Endothelial cell of umbilical vein (primary cell): ENCODE data around the gene ST6GALNAC2. TPM values are rescaled to one million over a fixed set of nuclear protein-coding genes. Genes with fewer than 3 reads are reported as not detected.

Experiments used
- BruUV-seq: library from RNA; stranded (reverse); fragments of 400-500 nt; replicated peaks from 2 replicates; lab custom pipeline; 2021; lab: Mats Ljungman, UMichigan
- CTCF ChIA-PET: fragments of 300-600, 350-600 bp; sonication (Branson Sonifier 250); formaldehyde crosslinking; loops from one replicate; lab custom pipeline; 2021; ENCODE audit warnings: antibody characterized with exemption, inconsistent platforms; lab: Charles Lee
- POLR2A ChIA-PET: fragments of 300-600, 350-600 bp; sonication (Branson Sonifier 250); formaldehyde crosslinking; loops from one replicate; lab custom pipeline; 2021; ENCODE audit warnings: antibody characterized with exemption, inconsistent platforms; lab: Charles Lee
- DNase-seq: peaks from one replicate; pipeline ENCODE4 v3.0.0-alpha.2; 2011; ENCODE audit warnings: low read depth, low spot score
- FAIRE-seq: peaks from 2 replicates; lab custom pipeline; 2011; peaks lifted over from hg19 to GRCh38; lab: Jason Lieb, UNC
- H2AFZ ChIP-seq: 2 replicates; pipeline ENCODE4 v1.6.0; 2012; ENCODE audit warnings: low read depth, low read length, control low read depth, inconsistent platforms
- H3K27ac ChIP-seq: 2 replicates; pipeline ENCODE4 v1.5.1; 2011; ENCODE audit warnings: low read depth, mild to moderate bottlenecking, control low read depth, low read length, moderate library complexity; ENCODE audit not compliant: insufficient read depth
- H3K27me3 ChIP-seq, 2 experiments: 2 replicates each; pipeline versions ENCODE4 v1.6.0 to v1.6.1; 2011; ENCODE audit warnings: low read length in 2 of 2, mixed read lengths in 1 of 2; ENCODE audit not compliant: control insufficient read depth in 2 of 2, insufficient read depth in 2 of 2
- H3K36me3 ChIP-seq, 2 experiments: 2 replicates in 1 of 2; 3 replicates in 1 of 2; pipeline ENCODE4 v1.5.1; 2011; ENCODE audit warnings: low read length in 2 of 2, mild to moderate bottlenecking in 1 of 2, moderate library complexity in 1 of 2; ENCODE audit not compliant: control insufficient read depth in 2 of 2, insufficient read depth in 2 of 2; ENCODE audit errors: extremely low read depth in 1 of 2
- H3K4me1 ChIP-seq: 3 replicates; pipeline ENCODE4 v1.5.1; 2011; ENCODE audit warnings: mild to moderate bottlenecking, low read length; ENCODE audit not compliant: control insufficient read depth, insufficient read depth; ENCODE audit errors: extremely low read depth
- H3K4me2 ChIP-seq: 2 replicates; pipeline ENCODE4 v1.6.1; 2011; ENCODE audit warnings: low read length, control low read depth, mixed read lengths; ENCODE audit not compliant: insufficient read depth
- H3K4me3 ChIP-seq, 3 experiments: fragments of 200-600 bp in 1 of 3; sonication (generic), shearing (Covaris generic) in 1 of 3; replicated peaks in 1 of 3; 2 replicates each; pipeline ENCODE4 v1.5.1; 2011 to 2016; ENCODE audit warnings: control low read depth in 3 of 3, low read length in 3 of 3, mild to moderate bottlenecking in 2 of 3, inconsistent platforms in 1 of 3, low read depth in 1 of 3, moderate library complexity in 1 of 3; ENCODE audit not compliant: insufficient read depth in 1 of 3
- H3K79me2 ChIP-seq: 2 replicates; pipeline ENCODE4 v1.6.0; 2012; ENCODE audit warnings: low read length, inconsistent platforms; ENCODE audit not compliant: control insufficient read depth, insufficient read depth
- H3K9ac ChIP-seq: replicated peaks from 2 replicates; pipeline ENCODE3; 2011; ENCODE audit warnings: low read length, control low read depth; ENCODE audit not compliant: insufficient read depth; ENCODE audit errors: extremely low read depth
- H3K9me1 ChIP-seq: replicated peaks from 3 replicates; pipeline ENCODE4 v1.6.0; 2011; ENCODE audit warnings: mild to moderate bottlenecking, low read length; ENCODE audit not compliant: control insufficient read depth, insufficient read depth; ENCODE audit errors: extremely low read depth
- H3K9me3 ChIP-seq: replicated peaks from 2 replicates; pipeline ENCODE4 v1.5.1; 2012; ENCODE audit warnings: low read length, inconsistent platforms; ENCODE audit not compliant: control insufficient read depth, insufficient read depth
- H4K20me1 ChIP-seq: replicated peaks from 2 replicates; pipeline ENCODE3; 2011; ENCODE audit warnings: mild to moderate bottlenecking, low read length; ENCODE audit not compliant: control insufficient read depth, insufficient read depth; ENCODE audit errors: extremely low read depth
- EZH2 ChIP-seq: IDR thresholded peaks from 2 replicates; pipeline ENCODE4 v1.6.1; 2012; ENCODE audit warnings: borderline replicate concordance, low read depth, mild to moderate bottlenecking, moderate library complexity, low read length, inconsistent platforms; ENCODE audit not compliant: severe bottlenecking
- FOS ChIP-seq: IDR thresholded peaks from 2 replicates; pipeline ENCODE4 v1.6.1; 2011; ENCODE audit warnings: mild to moderate bottlenecking, low read length, moderate library complexity, borderline replicate concordance; ENCODE audit not compliant: insufficient read depth
- GATA2 ChIP-seq: IDR thresholded peaks from 2 replicates; pipeline ENCODE4 v1.7.0; 2011; ENCODE audit warnings: low read depth, mild to moderate bottlenecking, moderate library complexity, mixed read lengths, low read length; ENCODE audit not compliant: insufficient read length, insufficient read depth
- JUN ChIP-seq: IDR thresholded peaks from 2 replicates; pipeline ENCODE4 v1.6.1; 2011; ENCODE audit warnings: borderline replicate concordance, low read depth; ENCODE audit not compliant: insufficient read length, insufficient read depth
- MYC ChIP-seq: IDR thresholded peaks from one replicate; pipeline ENCODE4 v1.6.1; 2011; ENCODE audit warnings: mild to moderate bottlenecking, low read depth, low read length
- POLR2A ChIP-seq: IDR thresholded peaks from 2 replicates; pipeline ENCODE4 v1.6.1; 2012; ENCODE audit warnings: low read depth, mild to moderate bottlenecking, control low read depth, low read length
- POLR2AphosphoS5 ChIP-seq: IDR thresholded peaks from 2 replicates; pipeline ENCODE4 v1.6.1; 2012; ENCODE audit warnings: low read depth, mild to moderate bottlenecking, control low read depth, low read length, moderate library complexity; ENCODE audit not compliant: insufficient read depth
- dilution Hi-C: fragments of 300-500 bp; cut with MboI; formaldehyde crosslinking; loops from one replicate; pipeline ENCODE4 v1.15.0; 2019; ENCODE audit warnings: low sequenced_read_pairs; ENCODE audit not compliant: extremely low pct_ligation_motif_present
- intact Hi-C: fragments of 100-400 bp; cut with micrococcal nuclease; formaldehyde crosslinking; loops from one replicate; pipeline ENCODE4 v1.10.0; 2022
- polyA plus RNA-seq, 4 experiments: library from polyadenylated mRNA; depleted of rRNA in 3 of 4; stranded (reverse) in 3 of 4; unstranded in 1 of 4; fragments of >200 nt; gene quantifications; 2 replicates each; pipeline versions ENCODE4 v1.2.1 to v1.2.3, GENCODE V29; 2011 to 2012; ENCODE audit warnings: missing spikeins in 1 of 4
- total RNA-seq: library from RNA; stranded (reverse); gene quantifications from 2 replicates; pipeline ENCODE4 v1.2.3, GENCODE V29; 2021
- TF ChIP-seq, protein P1 (sequence below), 2 donors: IDR thresholded peaks; 1 replicate in 1 of 2; 2 replicates in 1 of 2; pipeline ENCODE4 v1.5.1; 2011; ENCODE audit warnings: low read length in 2 of 2, mild to moderate bottlenecking in 2 of 2, moderate library complexity in 2 of 2, control low read depth in 1 of 2, inconsistent platforms in 1 of 2, low read depth in 1 of 2; ENCODE audit not compliant: insufficient read depth in 1 of 2; ENCODE audit errors: extremely low read depth in 1 of 2
- TF ChIP-seq, protein P2 (sequence below): IDR thresholded peaks from 2 replicates; pipeline ENCODE4 v1.6.1; 2011; ENCODE audit not compliant: insufficient read depth, insufficient read length

Gene ST6GALNAC2
- total and polyA plus RNA-seq, 2 donors (not counting 3 experiments of a cell fraction or from before 2014, with no cell fraction given), result 0.59 to 1.7 TPM

DNA sequence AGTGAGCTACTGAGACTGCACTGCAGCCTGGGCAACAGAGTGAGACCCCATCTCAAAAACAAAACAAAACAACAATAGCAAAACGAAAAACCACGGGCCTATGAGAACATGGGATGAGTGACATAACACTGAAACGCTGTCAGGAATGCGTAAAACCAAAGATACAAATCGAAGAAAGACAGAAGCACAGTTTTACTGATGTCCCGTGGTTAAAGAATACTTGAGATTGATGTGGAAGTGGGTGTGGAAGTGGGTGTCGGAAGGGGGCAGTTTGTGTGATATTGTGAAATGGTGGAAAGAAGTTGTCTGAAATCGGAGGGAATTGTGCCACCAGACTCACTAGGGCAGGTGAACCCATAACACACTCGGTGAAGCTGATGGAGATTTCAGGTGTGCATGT, 9.5 kb downstream of the ST6GALNAC2 start:
- Histone ChIP-seq H3K9me1 (no peaks in the 10 kb centered on the region), H2AFZ (no peak overlapping the region), H3K27ac (no peak overlapping the region), H3K4me1 (no peaks in the 10 kb centered on the region), H3K36me3 (no peaks in the 10 kb centered on the region), H3K9me3 (no peaks in the 10 kb centered on the region), H3K9ac (no peak overlapping the region), H3K79me2 (no peaks in the 10 kb centered on the region), H3K4me2 (no peak overlapping the region), H4K20me1 (no peaks in the 10 kb centered on the region), H3K27me3 (no peaks in the 10 kb centered on the region), H3K4me3 (no peak overlapping the region)
- intact Hi-C loops, result no loop called here
- DNase-seq, result no peak
- ChIA-PET POLR2A (no interaction called here), CTCF (no interaction called here)
- BruUV-seq, result no TSS peak
- dilution Hi-C loops, result no loop called here
- FAIRE-seq, result no peak
- TF ChIP-seq POLR2AphosphoS5, result no peak
- TF ChIP-seq POLR2A, result no peak
- TF ChIP-seq EZH2, result no peak
- TF ChIP-seq MYC, result no peak
- TF ChIP-seq, protein P1, sequence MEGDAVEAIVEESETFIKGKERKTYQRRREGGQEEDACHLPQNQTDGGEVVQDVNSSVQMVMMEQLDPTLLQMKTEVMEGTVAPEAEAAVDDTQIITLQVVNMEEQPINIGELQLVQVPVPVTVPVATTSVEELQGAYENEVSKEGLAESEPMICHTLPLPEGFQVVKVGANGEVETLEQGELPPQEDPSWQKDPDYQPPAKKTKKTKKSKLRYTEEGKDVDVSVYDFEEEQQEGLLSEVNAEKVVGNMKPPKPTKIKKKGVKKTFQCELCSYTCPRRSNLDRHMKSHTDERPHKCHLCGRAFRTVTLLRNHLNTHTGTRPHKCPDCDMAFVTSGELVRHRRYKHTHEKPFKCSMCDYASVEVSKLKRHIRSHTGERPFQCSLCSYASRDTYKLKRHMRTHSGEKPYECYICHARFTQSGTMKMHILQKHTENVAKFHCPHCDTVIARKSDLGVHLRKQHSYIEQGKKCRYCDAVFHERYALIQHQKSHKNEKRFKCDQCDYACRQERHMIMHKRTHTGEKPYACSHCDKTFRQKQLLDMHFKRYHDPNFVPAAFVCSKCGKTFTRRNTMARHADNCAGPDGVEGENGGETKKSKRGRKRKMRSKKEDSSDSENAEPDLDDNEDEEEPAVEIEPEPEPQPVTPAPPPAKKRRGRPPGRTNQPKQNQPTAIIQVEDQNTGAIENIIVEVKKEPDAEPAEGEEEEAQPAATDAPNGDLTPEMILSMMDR (IDR thresholded peaks at IDR 0.05; ENCODE audit: extremely low read depth in 1 of 2, insufficient read depth in 1 of 2, low read depth in 1 of 2, low read length in 2 of 2), result no peak
- TF ChIP-seq GATA2, result no peak
- TF ChIP-seq FOS, result no peak
- no peak for TF ChIP-seq JUN
- TF ChIP-seq, protein P2, sequence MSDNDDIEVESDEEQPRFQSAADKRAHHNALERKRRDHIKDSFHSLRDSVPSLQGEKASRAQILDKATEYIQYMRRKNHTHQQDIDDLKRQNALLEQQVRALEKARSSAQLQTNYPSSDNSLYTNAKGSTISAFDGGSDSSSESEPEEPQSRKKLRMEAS, result no peak
